Lung microvascular endothelial cell (primary cell): Measurements from ENCODE around the gene PLAC1. TPM values are rescaled to one million over a fixed set of nuclear protein-coding genes. Genes with fewer than 3 reads are reported as not detected.

ENCODE experiments used
- DNase-seq, 2 donors: peaks; one replicate each; pipeline versions ENCODE4 v3.0.0 to v3.0.0-alpha.2; 2010; ENCODE audit warnings: low read depth in 2 of 2
- total RNA-seq: library from RNA; depleted of rRNA; stranded (reverse); fragments of >200 nt; gene quantifications from 2 replicates; pipeline ENCODE4 v1.2.1, GENCODE V29; 2014

The PLAC1 gene
- total RNA-seq, 1 donor from 2014 or later = not detected

DNA sequence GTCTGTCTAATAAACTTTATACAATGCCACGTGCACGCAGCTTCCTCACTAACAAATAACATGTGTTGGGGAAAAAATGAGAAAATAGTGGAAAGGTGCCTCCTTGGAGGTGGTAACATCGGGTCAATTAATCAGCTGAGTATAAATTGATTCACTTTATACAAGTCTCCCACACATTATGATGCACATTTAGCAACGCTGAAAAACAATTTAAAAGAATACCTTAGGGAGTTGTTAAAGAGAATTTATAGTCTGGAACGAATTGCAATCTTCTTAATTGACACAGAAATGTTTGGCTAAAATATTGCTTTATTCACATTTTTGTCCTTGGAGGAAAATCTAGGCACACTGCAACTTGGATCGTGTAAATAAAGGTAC is 114.1 kb downstream of the PLAC1 start:
- DNase-seq = no peak

DNA sequence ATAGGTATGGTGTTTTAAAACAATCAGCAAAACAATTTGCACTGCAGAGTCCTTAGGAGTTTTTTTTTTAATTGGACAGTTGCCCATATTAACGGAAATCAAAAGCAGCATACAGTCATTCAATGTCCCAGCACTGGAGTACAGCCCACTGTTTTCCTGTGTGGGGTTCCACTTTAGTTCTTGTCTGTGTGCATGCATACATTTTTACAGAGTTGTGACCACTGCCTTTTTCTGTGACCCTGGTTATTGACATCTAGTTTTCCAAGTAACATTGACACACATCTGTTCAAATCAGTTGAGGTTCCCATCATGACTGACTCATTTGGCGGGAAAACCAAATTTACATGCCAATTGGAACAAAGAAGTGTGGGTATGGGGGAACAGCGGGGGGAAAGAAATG is 115.0 kb downstream of the PLAC1 start:
- DNase-seq = peak; percentile 60 to 69

DNA sequence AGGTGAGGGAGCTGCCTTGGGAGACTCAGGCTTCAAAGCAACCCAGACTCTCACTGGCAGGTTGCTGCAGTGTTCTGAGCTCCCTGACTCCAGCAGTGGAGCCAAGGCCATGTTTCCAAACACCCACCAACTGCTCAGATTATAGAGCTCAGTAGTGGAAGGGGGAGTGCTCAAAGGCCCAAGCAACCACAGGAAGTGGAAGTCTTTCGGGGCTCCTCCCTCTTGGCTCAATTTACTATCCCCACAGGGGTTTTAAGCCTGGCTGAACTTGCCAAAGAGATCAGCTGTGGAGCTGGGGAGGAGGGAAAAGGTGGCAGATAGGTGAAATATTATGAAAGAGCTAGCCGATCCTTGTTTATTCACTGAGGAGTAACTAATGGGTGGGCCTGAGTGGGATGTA is 115.8 kb downstream of the PLAC1 start:
- peak; percentile 22 to 42 for DNase-seq

DNA sequence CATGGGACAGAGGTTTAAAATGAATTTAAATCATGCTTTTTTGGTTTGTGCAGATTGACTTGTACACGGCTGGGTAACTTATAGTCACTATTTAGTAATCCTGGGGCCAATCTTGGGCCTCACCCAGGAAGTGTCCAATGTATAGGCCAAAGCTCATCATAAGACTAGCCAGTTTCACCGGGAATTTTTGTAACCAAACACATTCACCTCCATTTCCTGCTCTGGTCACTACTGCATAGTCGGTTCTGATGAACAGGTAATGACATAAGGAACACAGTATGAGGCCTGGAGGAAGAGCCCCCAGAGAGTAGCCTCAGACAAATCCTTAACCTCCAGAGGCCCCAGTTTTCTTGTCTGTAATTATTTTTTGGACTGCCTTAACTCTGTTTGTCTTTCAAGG is 116.4 kb downstream of the PLAC1 start:
- no peak for DNase-seq

DNA sequence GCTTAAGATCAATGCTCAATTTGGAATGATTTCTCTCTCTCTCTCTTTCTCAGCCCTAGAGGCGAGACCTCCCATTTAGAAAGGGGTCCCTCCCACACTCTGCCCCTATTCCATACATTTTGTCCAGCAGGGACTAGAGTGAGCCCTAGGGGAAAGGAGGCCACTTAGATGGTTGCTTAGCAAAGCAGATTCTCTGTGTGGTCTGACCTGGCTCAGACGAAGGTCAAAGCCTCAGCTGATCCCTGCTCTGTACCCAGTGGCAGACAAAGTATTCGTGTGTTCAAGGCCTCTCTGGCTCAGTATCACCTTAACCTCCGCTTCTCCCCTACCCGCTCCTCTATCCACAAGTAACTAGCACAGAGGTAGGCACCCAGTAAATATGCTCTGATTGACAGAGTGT is 120.0 kb downstream of the PLAC1 start:
- DNase-seq = no peak

DNA sequence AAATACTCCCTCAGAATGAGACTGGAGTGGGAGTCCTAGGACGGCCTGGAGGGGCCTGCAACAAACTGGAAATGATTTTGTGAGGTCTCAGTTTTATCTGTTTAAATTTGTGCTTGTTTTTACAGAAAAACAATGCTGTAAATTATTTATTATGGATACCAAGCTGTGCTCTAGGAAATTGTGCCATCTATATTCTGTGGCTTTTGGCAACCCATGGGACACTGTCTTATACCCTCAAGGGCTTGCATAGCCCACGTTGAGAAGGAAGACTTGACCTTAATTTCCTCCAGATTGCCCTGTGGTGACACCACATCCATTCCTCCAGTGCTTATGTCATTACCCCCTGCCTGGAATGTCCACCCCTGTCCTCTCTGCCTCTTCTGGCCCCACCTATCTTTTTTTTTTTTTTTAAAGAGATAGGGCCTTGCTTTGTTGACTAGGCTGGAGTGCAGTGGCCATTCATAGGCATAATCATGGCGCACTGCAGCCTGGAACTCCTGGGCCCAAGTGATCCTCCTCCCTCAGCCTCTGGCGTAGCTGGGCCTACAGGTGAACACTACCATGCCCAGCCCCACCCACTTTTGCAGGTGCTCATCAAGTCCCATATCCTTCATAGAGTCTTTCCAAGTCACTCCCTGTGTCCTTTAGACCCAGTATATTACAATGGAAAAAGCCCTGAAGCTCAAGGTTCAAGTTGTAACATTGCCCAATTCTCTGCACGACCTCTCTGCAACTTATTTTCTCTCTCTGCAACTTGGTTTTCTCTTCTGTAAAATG is 120.9 kb downstream of the PLAC1 start:
- DNase-seq = no peak

DNA sequence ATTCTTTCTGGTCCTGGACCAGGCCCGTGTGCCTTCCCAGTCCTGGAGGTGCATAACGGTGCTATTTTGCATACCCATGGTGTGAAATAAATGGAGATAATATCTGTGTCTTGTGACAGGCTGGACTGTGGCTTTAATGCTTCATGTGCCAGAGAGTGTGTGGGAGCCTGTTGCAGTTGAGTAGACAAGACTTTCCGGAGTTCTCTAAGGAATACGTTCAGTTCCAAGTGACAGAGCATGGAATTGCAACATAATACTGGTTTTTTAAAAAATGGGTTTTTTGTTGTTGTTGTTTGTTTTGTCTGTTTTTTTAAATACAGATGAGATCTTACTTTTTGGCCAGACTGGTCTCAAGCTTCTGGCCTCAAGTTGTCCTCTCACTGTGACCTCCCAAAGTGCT is 124.3 kb downstream of the PLAC1 start:
- no peak for DNase-seq

DNA sequence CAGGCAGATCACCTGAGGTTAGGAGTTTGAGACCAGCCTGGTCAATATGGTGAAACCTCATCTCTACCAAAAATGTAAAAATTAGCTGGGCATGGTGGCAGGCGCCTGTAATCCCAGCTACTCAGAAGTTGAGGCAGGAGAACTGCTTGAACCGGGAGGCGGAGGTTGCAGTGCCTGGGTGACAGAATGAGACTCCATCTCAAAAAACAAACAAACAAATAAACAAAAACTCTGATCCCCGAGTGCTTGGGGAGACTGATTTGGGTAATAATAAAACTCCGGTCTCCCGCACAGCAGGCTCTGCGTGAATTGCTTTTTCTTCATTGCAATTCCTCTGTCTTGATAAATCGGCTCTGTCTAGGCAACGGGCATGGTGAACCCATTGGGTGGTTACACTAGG is 124.9 kb downstream of the PLAC1 start:
- no peak for DNase-seq

DNA sequence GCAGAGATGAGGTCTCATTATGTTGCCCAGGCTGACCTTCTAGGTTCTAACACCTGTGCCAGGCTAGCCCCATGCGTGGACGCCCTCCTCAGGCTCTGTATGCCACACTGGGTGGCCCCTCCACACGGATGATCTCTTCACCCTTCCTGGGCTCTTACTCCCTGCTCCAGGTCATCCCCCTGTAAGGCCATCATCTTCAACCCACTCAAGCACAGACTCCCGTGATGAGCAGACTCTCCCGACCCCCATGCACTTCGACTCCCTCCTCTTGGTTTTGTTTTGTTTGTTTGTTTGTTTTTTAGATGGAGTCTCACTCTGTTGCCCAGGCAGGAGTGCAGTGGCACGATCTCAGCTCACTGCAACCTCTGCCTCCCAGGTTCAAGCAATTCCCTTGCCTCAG is 127.4 kb downstream of the PLAC1 start:
- no peak for DNase-seq

DNA sequence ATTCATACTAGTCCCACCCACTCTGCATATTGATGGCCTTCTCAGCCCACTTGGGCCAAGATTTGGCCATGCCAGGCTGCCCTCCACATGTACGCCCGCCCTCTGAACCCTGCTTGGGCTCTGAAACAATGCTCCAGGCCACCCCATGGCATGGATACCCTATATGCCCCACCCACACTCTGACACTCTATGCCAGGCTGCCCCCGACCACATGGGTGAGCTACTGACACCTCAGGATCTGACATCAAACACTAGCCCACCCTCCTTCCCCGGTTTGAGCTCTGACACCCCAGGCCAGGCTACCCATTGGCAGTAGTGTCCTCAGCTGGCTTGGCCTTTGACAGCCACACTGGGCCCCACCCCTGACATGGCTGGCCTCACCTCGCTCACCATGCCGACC is 128.8 kb downstream of the PLAC1 start:
- DNase-seq = no peak

DNA sequence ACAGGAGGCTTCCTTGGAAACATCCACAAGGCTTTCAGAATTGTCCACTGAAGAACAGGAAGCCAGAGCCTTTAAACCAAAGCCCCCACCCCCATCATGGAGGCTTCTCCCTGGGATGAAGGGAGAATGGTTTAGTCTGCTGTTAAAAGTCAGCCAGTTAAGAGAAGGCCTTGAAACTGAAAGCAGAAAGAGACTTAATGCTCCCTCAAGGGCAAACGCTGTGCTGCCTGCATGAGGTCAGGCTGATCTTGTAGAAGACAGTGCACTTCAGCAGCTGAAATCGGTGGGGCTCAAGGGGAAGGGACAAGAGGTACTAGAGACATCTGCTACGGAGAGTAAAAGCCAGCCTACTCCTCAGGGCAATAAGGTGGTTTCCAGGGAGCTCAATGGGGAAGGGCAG is 129.3 kb downstream of the PLAC1 start:
- DNase-seq = peak in 1 of 2 donors; percentile 57

DNA sequence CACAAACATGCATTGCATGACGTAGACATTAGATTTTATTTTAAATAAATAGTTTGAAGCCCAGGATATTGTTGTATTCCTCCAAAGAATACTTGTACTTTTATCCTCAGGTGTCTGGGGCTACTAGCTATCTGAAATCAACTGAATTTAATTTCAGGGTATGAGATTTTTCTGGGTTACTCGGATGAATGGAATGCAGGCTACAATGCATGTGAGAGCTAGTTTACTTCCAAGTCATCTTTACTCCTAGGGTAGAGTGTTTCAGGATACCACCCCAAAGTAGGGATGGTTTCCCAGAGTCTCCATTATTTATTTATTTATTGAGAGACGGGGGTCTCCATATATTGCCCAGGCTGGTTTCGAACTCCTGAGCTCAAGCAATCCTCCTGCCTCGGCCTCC is 131.9 kb downstream of the PLAC1 start:
- no peak for DNase-seq

DNA sequence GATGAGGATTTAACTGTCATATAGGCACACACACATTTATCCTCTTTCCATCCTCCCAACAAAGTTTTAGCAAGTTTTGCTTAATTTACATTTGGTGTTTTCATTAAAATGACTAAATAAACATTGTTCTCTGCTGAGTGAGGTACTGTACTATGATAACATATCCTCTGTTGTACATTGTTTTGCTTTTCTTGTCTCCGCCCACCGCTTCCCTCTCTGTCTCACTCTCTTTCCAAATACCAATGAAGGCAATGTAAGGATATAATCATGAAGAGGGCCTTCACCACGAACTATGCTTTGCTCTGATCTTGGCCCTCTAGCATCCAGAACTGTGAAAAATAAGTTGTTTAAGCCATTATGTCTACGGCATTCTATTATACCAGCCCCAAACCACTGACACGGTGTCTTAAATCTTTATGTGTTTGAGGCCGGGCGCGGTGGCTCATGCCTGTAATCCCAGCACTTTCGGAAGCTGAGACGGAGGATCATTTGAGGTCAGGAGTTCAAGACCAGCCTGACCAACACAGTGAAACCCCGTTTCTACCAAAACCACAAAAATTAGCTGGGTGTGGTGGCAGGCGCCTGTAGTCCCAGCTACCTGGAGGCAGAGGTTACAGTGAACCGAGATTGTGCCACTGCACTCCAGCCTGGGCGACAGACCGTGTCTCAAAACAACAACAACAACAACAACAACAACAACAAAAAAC is 133.0 kb downstream of the PLAC1 start:
- peak; percentile 41 to 60 for DNase-seq

DNA sequence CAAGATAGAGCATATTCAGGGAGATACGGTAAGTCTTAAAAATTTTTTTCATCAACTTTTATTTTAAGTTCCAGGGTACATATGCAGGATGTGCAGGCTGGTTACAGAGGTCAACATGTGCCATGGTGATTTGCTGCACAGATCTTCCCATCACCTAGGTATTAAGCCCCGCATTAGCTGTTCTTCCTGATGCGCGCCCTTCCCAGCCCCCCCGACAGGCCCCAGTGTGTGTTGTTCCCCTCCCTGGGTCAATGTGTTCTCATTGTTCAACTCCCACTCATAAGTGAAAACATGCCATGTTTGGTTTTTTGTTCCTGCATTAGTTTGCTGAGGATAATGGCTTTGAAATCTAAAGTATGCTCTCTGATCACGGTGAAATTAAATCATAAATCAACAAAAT is 134.1 kb downstream of the PLAC1 start:
- DNase-seq = no peak

DNA sequence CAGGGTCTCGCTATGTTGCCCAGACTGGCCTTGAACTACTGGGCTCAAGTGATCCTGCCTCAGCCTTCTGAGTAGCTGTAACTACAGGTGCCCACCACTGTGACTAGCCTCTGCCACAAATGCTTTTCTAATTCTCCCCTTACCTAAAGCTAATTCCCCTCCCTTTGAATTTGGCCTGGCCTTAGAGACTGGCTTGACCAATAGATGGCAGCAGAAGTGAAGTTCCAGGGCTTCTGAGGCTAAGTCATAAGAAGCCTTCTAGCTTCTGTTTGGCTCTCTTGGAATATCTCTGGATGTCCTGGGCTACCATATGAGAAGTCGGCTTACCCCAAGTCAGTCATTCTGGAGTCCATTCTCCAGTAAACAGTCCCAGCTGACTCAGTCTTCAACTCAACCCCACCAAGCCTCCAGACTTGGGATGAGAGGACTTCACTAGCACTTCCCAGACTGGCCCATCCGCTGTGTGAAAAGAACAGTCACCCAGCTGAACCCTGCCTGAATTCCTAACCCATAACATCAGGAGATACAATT is 137.3 kb downstream of the PLAC1 start:
- peak; percentile 69 to 74 for DNase-seq

Other genes with a start within 250 kb of the PLAC1 start
- gene HPRT1, start 198.3 kb downstream of the PLAC1 start, total RNA-seq = 9.1 and 12.2 TPM in 2 replicates
- gene PABIR2, start 138.7 kb upstream of the PLAC1 start, total RNA-seq = 3.7 and 5.8 TPM in 2 replicates